Hematopoietic multipotent progenitor cell (in vitro differentiated cells): ENCODE results near the gene FAM181A. TPM values are rescaled to one million over a fixed set of nuclear protein-coding genes. Genes with fewer than 3 reads are reported as not detected.

Source experiments
- DNase-seq, 3 donors: peaks; one replicate each; pipeline ENCODE4 v3.0.0-alpha.2; 2011 to 2015; ENCODE audit warnings: low read depth in 2 of 3, low spot score in 2 of 3
- small RNA-seq: library from RNA; depleted of rRNA; stranded (forward); fragments of <200 nt; gene quantifications from one replicate; pipeline ENCODE3, GENCODE V24; 2012
- total RNA-seq: library from RNA; depleted of rRNA; stranded (reverse); fragments of >200 nt; gene quantifications from one replicate; pipeline ENCODE4 v1.2.3, GENCODE V29; 2012

The FAM181A gene
- total RNA-seq, 1 donor, result not detected

- DNase-seq, result no peak
Observed at GRCh38 chr14:93976477-93977057, 49.4 kb downstream of the FAM181A start, which contains the start of gene ASB2. ASB2 (minus strand) TSS chr14:93976570; CDS start chr14:93964539, 12,031 bp downstream.

- DNase-seq, result no peak
Observed at GRCh38 chr14:93977171-93977570, 50.0 kb downstream of the FAM181A start.

- DNase-seq, result peak in 2 of 3 donors; percentile 35 to 51
Observed at GRCh38 chr14:93977790-93978581, 50.8 kb downstream of the FAM181A start.

GRCh38 chr14:93978735-93979134 is 51.6 kb downstream of the FAM181A start:
- no peak for DNase-seq

Small RNAs within 50 kb of the gene (small RNA-seq; reads per million reads assigned to genes)
- not detected for gene MIR4506

Other genes starting within 250 kb of the FAM181A start
- not detected for gene PRIMA1, start 138.9 kb upstream of the FAM181A start, total RNA-seq
- gene ASB2, start 49.2 kb downstream of the FAM181A start, total RNA-seq, result 1.1 TPM
- not detected for gene CCDC197, start 70.0 kb downstream of the FAM181A start, total RNA-seq
- 0.54 TPM for gene OTUB2, start 99.0 kb downstream of the FAM181A start, total RNA-seq
- 81.3 TPM for gene DDX24, start 153.9 kb downstream of the FAM181A start, total RNA-seq
- 14.8 TPM for gene IFI27L1, start 154.0 kb downstream of the FAM181A start, total RNA-seq
- 1.6 TPM for gene IFI27, start 183.4 kb downstream of the FAM181A start, total RNA-seq
- gene IFI27L2, start 202.3 kb downstream of the FAM181A start, total RNA-seq, result 64.6 TPM
- under 0.01 TPM for gene PPP4R4, start 247.0 kb downstream of the FAM181A start, total RNA-seq